SK-N-SH (cell line): ENCODE measurements around the gene PLCE1.

Experiments
- CTCF ChIP-seq: fragments of 200-600 bp; sonication (generic); IDR thresholded peaks from 2 replicates; pipeline ENCODE4 v1.6.1; 2017; ENCODE audit warnings: antibody characterized with exemption, mild to moderate bottlenecking, moderate library complexity
- EP300 ChIP-seq, 2 experiments: IDR thresholded peaks; 2 replicates each; pipeline versions ENCODE4 v1.4.0 to v1.6.1; 2012; ENCODE audit warnings: borderline replicate concordance in 1 of 2, low read depth in 1 of 2, low read length in 1 of 2
- FOSL2 ChIP-seq: IDR thresholded peaks from 2 replicates; pipeline ENCODE4 v1.4.0; 2012; ENCODE audit warnings: low read depth, mild to moderate bottlenecking, moderate library complexity, borderline replicate concordance
- FOXM1 ChIP-seq: IDR thresholded peaks from 2 replicates; pipeline ENCODE4 v1.4.0; 2012; ENCODE audit warnings: low read depth, mild to moderate bottlenecking
- IRF3 ChIP-seq: fragments of 150-350 bp; IDR thresholded peaks from 2 replicates; pipeline ENCODE4 v1.6.1; 2016; ENCODE audit warnings: mild to moderate bottlenecking, low read depth, low read length
- MAX ChIP-seq: IDR thresholded peaks from 2 replicates; pipeline ENCODE4 v1.4.0; 2012; ENCODE audit warnings: low read depth
- POLR2AphosphoS5 ChIP-seq: IDR thresholded peaks from 2 replicates; pipeline ENCODE4 v1.6.1; 2012; ENCODE audit warnings: low read depth, low read length
- RAD21 ChIP-seq: IDR thresholded peaks from 2 replicates; pipeline ENCODE4 v1.6.1; 2012; ENCODE audit warnings: mild to moderate bottlenecking, low read length
- REST ChIP-seq: IDR thresholded peaks from 2 replicates; pipeline ENCODE4 v1.6.1; 2012; ENCODE audit warnings: mild to moderate bottlenecking, low read depth, low read length, moderate library complexity
- RFX5 ChIP-seq: IDR thresholded peaks from 2 replicates; pipeline ENCODE4 v1.6.1; 2012; ENCODE audit warnings: mild to moderate bottlenecking, improper control_type of control experiment, low read length
- TAF1 ChIP-seq: IDR thresholded peaks from 2 replicates; pipeline ENCODE4 v1.6.1; 2012; ENCODE audit warnings: low read depth, mild to moderate bottlenecking, low read length, moderate library complexity, borderline replicate concordance
- USF2 ChIP-seq: fragments of 150-350 bp; IDR thresholded peaks from 2 replicates; pipeline ENCODE4 v1.6.1; 2017; ENCODE audit warnings: antibody characterized with exemption, low read length, low read depth, borderline replicate concordance

- TF ChIP-seq CTCF = no peak
- TF ChIP-seq RAD21 = no peak
- no peak for TF ChIP-seq POLR2AphosphoS5
- TF ChIP-seq TAF1 = no peak
- TF ChIP-seq MAX = no peak
- TF ChIP-seq RFX5 = no peak
- TF ChIP-seq FOSL2 = no peak
- TF ChIP-seq REST = no peak
- no peak for TF ChIP-seq FOXM1
- no peak for TF ChIP-seq USF2
- TF ChIP-seq IRF3 = no peak
- no peak for TF ChIP-seq EP300 (IDR thresholded peaks at IDR 0.05; ENCODE audit: borderline replicate concordance in 1 of 2, low read depth in 1 of 2, low read length in 1 of 2)
Observed at GRCh38 chr10:94025806-94026205, 32.1 kb downstream of the PLCE1 start.
